ENCODE results near the gene POFUT2.

Gene POFUT2, protein sequence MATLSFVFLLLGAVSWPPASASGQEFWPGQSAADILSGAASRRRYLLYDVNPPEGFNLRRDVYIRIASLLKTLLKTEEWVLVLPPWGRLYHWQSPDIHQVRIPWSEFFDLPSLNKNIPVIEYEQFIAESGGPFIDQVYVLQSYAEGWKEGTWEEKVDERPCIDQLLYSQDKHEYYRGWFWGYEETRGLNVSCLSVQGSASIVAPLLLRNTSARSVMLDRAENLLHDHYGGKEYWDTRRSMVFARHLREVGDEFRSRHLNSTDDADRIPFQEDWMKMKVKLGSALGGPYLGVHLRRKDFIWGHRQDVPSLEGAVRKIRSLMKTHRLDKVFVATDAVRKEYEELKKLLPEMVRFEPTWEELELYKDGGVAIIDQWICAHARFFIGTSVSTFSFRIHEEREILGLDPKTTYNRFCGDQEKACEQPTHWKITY

DNA sequence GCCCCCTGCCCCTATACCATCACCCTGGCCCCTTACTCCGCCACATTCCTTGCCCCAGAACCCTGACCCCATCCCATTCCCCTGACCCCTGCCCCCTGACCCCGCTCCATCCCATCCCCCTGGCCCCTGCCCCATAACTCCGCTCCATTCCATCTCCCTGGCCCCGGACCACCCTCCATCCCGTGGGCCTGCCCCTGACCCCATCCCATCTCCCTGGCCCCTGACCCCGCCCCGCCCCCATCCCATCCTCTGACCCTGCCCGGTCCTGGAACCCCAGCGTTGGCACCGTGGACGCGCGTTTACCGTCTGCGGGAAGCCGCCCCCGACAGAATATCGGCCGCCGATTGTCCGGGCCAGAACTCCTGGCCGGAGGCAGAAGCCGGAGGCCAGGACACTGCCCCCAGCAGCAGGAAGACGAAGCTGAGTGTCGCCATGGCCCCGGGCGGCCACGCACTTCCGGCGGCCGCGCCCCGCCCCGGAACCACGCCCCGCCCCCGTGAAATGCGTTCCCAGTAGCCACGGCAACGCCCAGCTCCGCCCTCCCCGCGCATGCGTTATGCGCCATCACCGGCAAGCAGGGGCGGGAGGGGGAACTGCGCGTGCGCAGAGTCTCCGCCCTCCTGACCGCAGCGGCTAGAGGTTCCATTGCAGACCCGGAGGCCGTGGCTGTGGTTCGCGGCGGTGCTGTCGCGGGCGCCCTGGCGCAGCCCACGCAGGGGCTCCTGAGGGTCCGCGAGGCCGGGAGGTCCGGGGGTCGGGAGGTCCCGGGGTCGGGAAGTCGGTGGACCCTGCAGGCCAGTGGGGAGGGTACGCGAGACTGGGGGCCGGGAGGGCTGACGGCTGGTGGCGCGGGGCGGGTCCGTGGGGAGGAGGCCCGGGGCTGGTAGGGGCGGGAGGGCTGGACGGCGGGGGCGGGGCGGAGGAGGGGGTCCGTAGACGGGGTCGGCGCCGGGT is at the start of gene POFUT2:
TSS of gene POFUT2 (minus strand) at position 458 of the 954 bp plus-strand sequence. CDS start at position 434, 24 bp downstream.
- peak; percentile 90 for DNase-seq

DNA sequence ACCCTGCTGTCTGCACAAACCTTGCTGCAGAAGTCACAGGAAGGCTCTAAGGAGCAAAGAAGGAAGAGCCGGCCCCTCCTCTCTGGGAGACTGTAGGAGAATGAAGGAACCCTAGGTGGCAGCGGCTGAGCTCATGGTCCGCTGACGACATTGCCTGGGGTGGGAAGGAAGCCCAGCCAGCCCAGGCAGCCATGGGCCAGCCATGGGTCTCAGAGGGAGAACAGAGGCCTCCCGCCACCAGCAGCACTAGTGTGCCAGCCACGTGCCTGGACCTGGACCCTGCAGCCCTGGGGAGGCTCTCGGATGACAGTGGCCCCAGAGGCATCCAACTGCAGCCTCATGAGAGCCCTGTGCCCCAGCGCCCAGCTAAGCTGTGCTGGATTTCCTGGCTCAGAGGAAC is 49.2 kb upstream of the POFUT2 start:
- DNase-seq: no peak

DNA sequence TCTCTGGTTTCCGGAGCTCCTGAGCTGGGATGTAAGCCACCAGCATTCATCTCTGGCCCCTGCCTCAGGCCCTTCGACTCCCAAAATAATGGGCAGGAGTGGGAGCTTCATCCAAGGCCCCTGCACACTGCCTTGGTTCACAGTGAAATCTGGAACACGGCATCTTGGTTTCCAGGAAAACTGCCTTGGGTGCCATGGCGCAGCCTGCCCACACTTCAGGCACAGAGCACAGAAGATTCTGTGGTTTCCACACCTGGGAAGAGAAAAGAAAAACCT is 48.8 kb upstream of the POFUT2 start:
- DNase-seq: no peak

- DNase-seq: no peak
These were observed 48.3 kb upstream of the POFUT2 start for GRCh38 chr21:45335761-45336534.

DNA sequence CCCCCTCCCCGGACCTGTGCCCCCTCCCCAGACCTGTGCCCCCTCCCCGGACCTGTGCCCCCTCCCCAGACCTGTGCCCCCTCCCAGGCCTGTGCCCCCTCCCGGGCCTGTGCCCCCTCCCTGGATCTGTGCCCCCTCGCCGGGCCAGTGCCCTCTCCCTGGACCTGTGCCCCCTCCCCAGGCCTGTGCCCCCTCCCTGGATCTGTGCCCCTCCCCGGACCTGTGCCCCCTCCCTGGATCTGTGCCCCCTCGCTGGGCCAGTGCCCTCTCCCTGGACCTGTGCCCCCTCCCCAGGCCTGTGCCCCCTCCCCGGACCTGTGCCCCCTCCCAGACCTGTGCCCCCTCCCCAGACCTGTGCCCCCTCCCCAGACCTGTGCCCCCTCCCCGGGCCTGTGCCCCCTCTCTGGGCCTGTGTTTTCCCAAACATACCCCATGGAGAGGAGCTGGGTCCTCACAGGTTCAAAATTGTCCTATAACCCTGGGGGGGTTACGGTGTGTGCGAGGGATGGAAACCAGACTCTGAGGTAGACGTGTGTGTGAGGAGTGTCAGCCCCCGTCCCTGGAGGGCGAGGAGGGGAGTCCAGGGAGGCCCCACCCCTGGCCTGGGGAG is 47.6 kb upstream of the POFUT2 start:
- DNase-seq: no peak

DNA sequence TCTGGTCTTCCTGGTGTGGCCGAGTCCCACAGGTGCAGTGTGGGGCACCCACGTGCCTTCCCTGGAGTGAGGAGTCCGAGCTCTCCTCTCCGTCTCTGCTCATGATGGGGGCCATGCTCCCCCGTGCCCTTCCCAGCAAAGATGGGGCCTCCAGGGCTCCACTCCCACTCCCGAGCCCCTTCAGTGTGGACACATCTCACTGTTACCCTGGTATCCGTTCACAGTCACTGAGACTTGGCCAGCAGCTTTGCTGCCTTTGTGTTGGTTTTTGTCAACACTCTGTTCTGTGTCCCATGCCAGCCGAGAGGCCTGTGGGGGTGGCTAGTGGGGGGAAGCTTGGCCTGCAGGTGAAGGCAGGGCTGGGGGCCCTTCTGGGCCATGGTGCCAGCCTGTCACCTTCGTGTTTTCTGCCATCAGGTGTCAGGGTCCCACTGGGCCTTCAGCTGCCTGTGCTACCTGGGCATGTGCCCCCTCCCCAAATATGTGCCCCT is 46.9 kb upstream of the POFUT2 start:
- DNase-seq: no peak

GRCh38 chr21:45334134-45334533 is 46.4 kb upstream of the POFUT2 start:
- DNase-seq: no peak

DNA sequence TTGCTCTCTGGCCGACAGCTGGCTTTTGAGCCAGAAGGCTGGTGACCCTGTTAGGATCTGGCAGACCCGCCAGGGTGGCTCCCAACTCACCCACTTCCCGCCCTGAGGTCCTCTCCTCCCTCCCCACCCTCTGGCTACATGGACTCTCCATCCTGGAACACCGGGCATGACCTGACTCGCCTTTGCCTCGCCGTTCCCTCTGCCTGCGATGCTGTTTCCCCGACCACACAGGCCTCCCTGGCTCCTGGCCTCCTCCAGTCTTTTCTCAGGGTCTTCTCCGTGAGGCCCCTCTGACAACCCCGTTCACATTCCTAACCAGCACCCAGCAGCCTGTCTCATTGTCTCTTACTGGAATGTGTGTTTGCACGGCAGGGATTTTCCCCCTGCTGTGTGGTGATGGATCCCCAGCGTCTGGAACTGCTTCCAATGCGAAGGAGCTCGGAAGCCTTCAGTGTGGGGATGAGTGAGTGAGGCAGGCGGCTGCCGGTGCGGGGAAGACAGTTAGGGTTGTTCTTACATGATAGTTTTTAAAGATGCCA is 46.0 kb upstream of the POFUT2 start:
- DNase-seq: no peak

- no peak for DNase-seq
These were observed 45.4 kb upstream of the POFUT2 start for GRCh38 chr21:45332981-45333582.

GRCh38 chr21:45332415-45332814 is 44.7 kb upstream of the POFUT2 start:
- DNase-seq: no peak

DNA sequence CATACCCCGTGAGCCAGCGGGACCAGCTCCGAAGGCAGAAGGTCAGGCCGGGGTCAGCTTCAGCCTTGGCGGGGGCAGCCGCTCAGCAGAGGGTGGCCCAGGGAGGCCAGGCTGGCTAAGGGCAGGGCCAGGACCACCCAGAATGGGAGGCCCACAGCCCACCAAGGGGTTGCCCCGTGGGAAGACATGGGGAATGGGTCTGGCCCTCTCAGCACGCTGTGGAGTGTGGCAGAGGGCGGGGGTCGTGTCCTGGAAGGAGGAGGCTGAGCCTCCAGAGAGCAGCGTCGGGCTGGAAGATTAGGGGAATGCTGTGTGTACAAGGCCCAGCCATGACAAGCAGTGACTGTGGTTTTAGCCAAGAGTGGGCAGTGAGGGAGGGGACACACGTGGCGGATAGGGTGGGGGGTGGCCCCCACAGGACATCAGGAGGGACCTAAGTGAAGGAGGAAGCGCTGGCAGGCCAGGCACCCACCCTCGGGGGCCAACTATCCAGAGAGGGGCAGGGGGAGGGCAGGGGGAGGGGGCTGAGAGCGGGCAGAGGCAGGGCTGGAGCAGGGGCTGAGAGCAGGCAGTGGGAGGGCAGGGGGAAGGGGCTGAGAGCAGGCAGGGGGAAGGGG is 43.9 kb upstream of the POFUT2 start:
- no peak for DNase-seq

- DNase-seq: no peak
These were observed 43.2 kb upstream of the POFUT2 start for GRCh38 chr21:45330851-45331261.

- DNase-seq: no peak
These were observed 42.5 kb upstream of the POFUT2 start for GRCh38 chr21:45330075-45330781.

DNA sequence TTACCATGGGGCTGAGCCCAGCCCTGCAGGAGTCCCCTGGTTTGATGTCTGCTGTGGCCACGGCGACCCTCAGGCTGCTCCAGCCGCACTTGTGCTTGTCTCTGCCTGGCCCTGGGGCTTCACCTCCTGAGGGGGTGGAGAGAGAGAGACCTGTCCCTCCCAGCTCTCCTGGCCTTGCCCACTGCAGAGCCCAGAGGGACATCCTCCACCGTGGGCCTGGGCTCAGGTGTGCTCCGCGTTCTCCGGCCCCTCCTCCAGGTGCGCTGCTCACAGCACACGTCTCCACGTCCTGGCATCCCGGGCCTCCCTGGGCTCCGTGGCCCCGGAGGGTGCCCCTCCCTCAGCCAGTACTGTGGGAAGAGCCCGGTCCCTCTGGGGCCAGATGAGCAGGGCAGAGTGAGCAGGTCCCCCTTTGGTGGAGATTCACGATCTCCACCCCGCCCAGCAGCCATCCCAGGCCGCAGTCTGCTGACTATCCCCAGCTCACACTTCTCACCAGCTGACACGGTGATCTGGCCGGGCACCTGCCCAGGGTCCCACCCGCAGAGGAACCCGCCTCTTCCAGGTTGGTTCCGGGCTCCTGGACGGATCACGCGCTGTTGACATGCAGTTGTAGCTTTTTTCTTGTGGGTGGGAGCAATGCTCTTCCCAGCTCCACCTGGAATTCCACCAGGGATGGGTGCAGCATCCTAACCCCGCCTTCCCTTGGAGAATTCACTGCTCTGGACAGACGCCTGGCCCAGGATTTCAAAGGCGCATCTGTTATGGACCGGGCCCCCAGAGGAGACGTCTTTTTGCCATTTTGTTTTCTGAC is 41.8 kb upstream of the POFUT2 start:
- DNase-seq: no peak

DNA sequence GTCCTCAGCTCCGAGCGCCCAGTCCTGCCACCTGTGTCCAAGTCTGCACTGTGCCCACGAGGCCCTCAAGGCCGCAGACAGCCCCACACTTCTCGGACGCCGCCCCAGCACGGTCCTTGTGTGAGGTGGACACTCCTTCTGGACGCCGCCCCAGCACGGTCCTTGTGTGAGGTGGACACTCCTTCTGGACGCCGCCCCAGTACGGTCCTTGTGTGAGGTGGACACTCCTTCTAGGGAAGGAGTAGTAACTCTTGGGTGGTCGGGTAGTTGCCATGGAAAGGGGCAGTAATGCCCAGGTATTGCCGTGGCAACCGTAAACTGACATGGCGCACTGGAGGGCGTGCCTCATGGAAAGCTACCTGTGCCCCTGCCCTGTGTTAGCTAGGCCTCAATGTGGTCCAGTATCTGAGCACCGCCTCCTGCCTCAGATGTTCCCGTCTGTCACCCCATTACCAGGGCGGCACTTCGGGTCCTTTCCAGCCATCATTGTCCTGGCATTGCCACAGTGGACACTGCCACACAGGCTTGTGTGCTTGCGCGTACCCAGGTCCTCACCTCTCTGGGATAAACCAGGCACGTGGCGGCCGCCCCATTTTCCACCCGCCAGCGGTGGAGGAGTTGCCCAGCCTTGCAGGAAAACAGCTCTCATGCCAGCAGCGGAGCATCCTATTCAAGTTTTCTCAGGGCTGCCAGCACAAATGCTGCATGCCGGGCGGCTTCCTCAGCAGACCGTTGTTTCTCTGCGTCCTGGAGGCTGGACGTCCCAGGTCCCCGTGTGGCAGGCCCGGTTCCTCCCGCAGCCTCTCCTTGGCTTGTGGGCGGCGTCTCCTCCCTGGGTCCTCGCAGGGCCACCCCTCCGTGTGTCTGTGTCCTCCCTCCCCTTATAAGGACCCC is 40.8 kb upstream of the POFUT2 start:
- DNase-seq: no peak

- DNase-seq: no peak
These were observed 39.9 kb upstream of the POFUT2 start for GRCh38 chr21:45327441-45328197.

DNA sequence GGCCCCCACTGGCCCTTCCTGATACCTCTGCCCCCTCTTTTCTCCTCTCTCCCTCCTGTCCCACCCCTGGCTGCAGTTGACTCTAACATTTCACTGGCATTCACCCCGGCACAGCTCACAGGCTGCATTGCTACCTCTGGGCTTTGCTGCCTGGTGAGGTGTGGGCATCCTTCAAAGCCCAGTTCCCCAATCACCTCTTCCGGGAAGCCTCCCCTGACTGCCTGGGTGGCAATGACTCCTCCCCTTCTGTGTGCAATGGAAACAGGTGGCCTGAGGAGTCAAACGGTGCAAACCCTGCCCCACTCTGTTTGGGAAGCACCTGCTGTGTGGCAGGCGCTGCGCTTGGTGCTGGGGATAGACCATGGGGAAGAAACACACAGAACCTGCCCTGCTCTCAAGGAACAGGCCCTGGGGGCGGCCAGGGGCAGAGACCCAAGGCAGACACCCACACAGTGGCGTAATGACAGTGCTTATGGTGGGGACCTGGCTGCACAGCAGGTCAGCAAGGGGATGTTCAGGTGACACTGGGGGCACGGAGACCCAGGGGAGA is 39.3 kb upstream of the POFUT2 start:
- DNase-seq: no peak

All from DMS153 (cell line).